Trophoblast cell (in vitro differentiated cells and primary cell): ENCODE results near the gene PRKCH.

Experiments
- DNase-seq, 2 donors: peaks; one replicate each; pipeline ENCODE4 v3.0.0-alpha.2; 2016
- H2AFZ ChIP-seq: 2 replicates; pipeline ENCODE4 v1.6.1; 2013; ENCODE audit warnings: low read length, moderate library complexity, mild to moderate bottlenecking; ENCODE audit not compliant: insufficient read depth, poor library complexity
- H2AK5ac ChIP-seq: 2 replicates; pipeline ENCODE4 v1.6.1; 2013; ENCODE audit warnings: mild to moderate bottlenecking, low read length
- H2BK120ac ChIP-seq: 2 replicates; pipeline ENCODE4 v1.6.1; 2013; ENCODE audit warnings: low read length, mild to moderate bottlenecking, moderate library complexity; ENCODE audit not compliant: insufficient read depth, poor library complexity
- H2BK12ac ChIP-seq: 2 replicates; pipeline ENCODE4 v1.6.1; 2013; ENCODE audit warnings: mild to moderate bottlenecking, low read length, moderate library complexity
- H2BK5ac ChIP-seq: 2 replicates; pipeline ENCODE4 v1.6.1; 2013; ENCODE audit warnings: low read length, low read depth, moderate library complexity, mild to moderate bottlenecking; ENCODE audit not compliant: poor library complexity
- H3K14ac ChIP-seq: 2 replicates; pipeline ENCODE4 v1.6.1; 2013; ENCODE audit warnings: mild to moderate bottlenecking, low read length
- H3K18ac ChIP-seq: 2 replicates; pipeline ENCODE4 v1.6.1; 2013; ENCODE audit warnings: mild to moderate bottlenecking, low read length
- H3K23ac ChIP-seq: 2 replicates; pipeline ENCODE4 v1.6.1; 2013; ENCODE audit warnings: low read length
- H3K27ac ChIP-seq: 2 replicates; pipeline ENCODE4 v1.5.1; 2013; ENCODE audit warnings: low read depth, mild to moderate bottlenecking, inconsistent platforms, low read length, moderate library complexity
- H3K27me3 ChIP-seq: 2 replicates; pipeline ENCODE4 v1.6.1; 2013; ENCODE audit warnings: inconsistent platforms, mild to moderate bottlenecking, low read length, moderate library complexity; ENCODE audit not compliant: insufficient read depth
- H3K36me3 ChIP-seq, 2 experiments: 1 replicate in 1 of 2; 2 replicates in 1 of 2; pipeline ENCODE4 v1.6.1; 2013; ENCODE audit warnings: low read length in 2 of 2, mild to moderate bottlenecking in 2 of 2, moderate library complexity in 1 of 2; ENCODE audit not compliant: insufficient read depth in 2 of 2, control insufficient read depth in 1 of 2
- H3K4ac ChIP-seq: 2 replicates; pipeline ENCODE4 v1.6.1; 2013; ENCODE audit warnings: low read depth, mild to moderate bottlenecking, low read length, moderate library complexity
- H3K4me1 ChIP-seq, 2 experiments: 1 replicate in 1 of 2; 2 replicates in 1 of 2; pipeline ENCODE4 v1.6.1; 2013; ENCODE audit warnings: low read length in 2 of 2, mild to moderate bottlenecking in 2 of 2, moderate library complexity in 1 of 2; ENCODE audit not compliant: insufficient read depth in 2 of 2, control insufficient read depth in 1 of 2
- H3K4me2 ChIP-seq: 2 replicates; pipeline ENCODE4 v1.6.1; 2013; ENCODE audit warnings: inconsistent platforms, mild to moderate bottlenecking, low read length, moderate library complexity
- H3K4me3 ChIP-seq: 2 replicates; pipeline ENCODE4 v1.5.1; 2013; ENCODE audit warnings: mild to moderate bottlenecking, low read depth, low read length, inconsistent platforms
- H3K79me1 ChIP-seq: one replicate; pipeline ENCODE4 v1.6.1; 2013; ENCODE audit warnings: low read length
- H3K79me2 ChIP-seq: 2 replicates; pipeline ENCODE4 v1.6.1; 2013; ENCODE audit warnings: low read length, mild to moderate bottlenecking; ENCODE audit not compliant: control insufficient read depth, insufficient read depth, poor library complexity
- H3K9ac ChIP-seq: 2 replicates; pipeline ENCODE4 v1.6.1; 2013; ENCODE audit warnings: mild to moderate bottlenecking, low read length
- H3K9me3 ChIP-seq: 2 replicates; pipeline ENCODE4 v1.6.1; 2013; ENCODE audit warnings: low read depth, mild to moderate bottlenecking, control low read depth, inconsistent platforms, low read length; ENCODE audit not compliant: insufficient read depth
- H4K12ac ChIP-seq: 2 replicates; pipeline ENCODE4 v1.6.1; 2013; ENCODE audit warnings: low read depth, mild to moderate bottlenecking, low read length, moderate library complexity
- H4K8ac ChIP-seq: 2 replicates; pipeline ENCODE4 v1.6.1; 2013; ENCODE audit warnings: low read depth, mild to moderate bottlenecking, low read length, moderate library complexity
- H4K91ac ChIP-seq: one replicate; pipeline ENCODE4 v1.6.1; 2013; ENCODE audit warnings: low read depth, mild to moderate bottlenecking, low read length, moderate library complexity
- WGBS: extraction: QIAGEN DNeasy Blood & Tissue Kit; methylation state at CpG from one replicate; pipeline ENCODE4 v1.1.7; 2013; ENCODE audit warnings: missing lambda C conversion rate; ENCODE audit not compliant: insufficient read length, insufficient coverage; ENCODE audit errors: extremely low coverage; 5-methylcytosine and 5-hydroxymethylcytosine counted together

PRKCH gene

GRCh38 chr14:61320806-61321384 lies 484 bp upstream of the PRKCH start:
- Histone ChIP-seq H3K79me1 (peaks cover 24% of the 10 kb centered on the region), H2BK5ac (peak overlapping the region; percentile 84), H3K27me3 (no peaks in the 10 kb centered on the region), H4K8ac (peak overlapping the region; percentile 83), H3K9ac (peak overlapping the region; percentile 0), H2AK5ac (peak overlapping the region; percentile 52), H3K4me3 (peak overlapping the region; percentile 80), H4K12ac (peak overlapping the region; percentile 28), H4K91ac (peak overlapping the region; percentile 85), H3K36me3 (no peaks in the 10 kb centered on the region), H3K9me3 (no peaks in the 10 kb centered on the region), H3K79me2 (peaks cover 21% of the 10 kb centered on the region), H3K23ac (no peak overlapping the region), H2BK12ac (peak overlapping the region; percentile 33), H2BK120ac (peak overlapping the region; percentile 61), H3K27ac (peak overlapping the region; percentile 73), H3K4me2 (peak overlapping the region; percentile 89), H3K4ac (peak overlapping the region; percentile 90), H3K18ac (peak overlapping the region; percentile 92), H3K4me1 (peaks cover 8 to 14% of the 10 kb centered on the region in 2 experiments), H3K14ac (peak overlapping the region; percentile 75), H2AFZ (peak overlapping the region; percentile 65)
- WGBS = no CpG with 5 or more reads among the region's 29 CpGs
- DNase-seq = peak; percentile 57 to 80

GRCh38 chr14:61322011-61322798 lies 826 bp downstream of the PRKCH start:
- peak overlapping the region; percentile 37 for H4K12ac ChIP-seq
- H3K14ac ChIP-seq = peak overlapping the region; percentile 97
- H3K23ac ChIP-seq = no peak overlapping the region
- peak overlapping the region; percentile 80 for H3K4me3 ChIP-seq
- no CpG with 5 or more reads among the region's 63 CpGs for WGBS
- peak overlapping the region; percentile 73 for H2BK12ac ChIP-seq
- H3K27ac ChIP-seq = peak overlapping the region; percentile 73
- H2BK5ac ChIP-seq = peak overlapping the region; percentile 84
- peaks cover 24% of the 10 kb centered on the region for H3K79me1 ChIP-seq
- peak overlapping the region; percentile 85 for H4K91ac ChIP-seq
- DNase-seq = peak; percentile 74 to 75
- peak overlapping the region; percentile 89 for H3K4me2 ChIP-seq
- no peaks in the 10 kb centered on the region for H3K9me3 ChIP-seq
- peaks cover 21% of the 10 kb centered on the region for H3K79me2 ChIP-seq
- H3K27me3 ChIP-seq = no peaks in the 10 kb centered on the region
- H3K36me3 ChIP-seq = no peaks in the 10 kb centered on the region
- peak overlapping the region; percentile 92 for H3K18ac ChIP-seq
- peak overlapping the region; percentile 67 for H3K9ac ChIP-seq
- peak overlapping the region; percentile 61 for H2BK120ac ChIP-seq
- peak overlapping the region; percentile 72 for H2AFZ ChIP-seq
- peaks cover 10 to 15% of the 10 kb centered on the region in 2 experiments for H3K4me1 ChIP-seq
- H4K8ac ChIP-seq = peak overlapping the region; percentile 83
- peak overlapping the region; percentile 98 for H2AK5ac ChIP-seq
- H3K4ac ChIP-seq = peak overlapping the region; percentile 90

GRCh38 chr14:61322799-61323290 lies 1.5 kb downstream of the PRKCH start:
- peak overlapping the region; percentile 98 for H2AK5ac ChIP-seq
- H2BK12ac ChIP-seq = no peak overlapping the region
- H3K4me3 ChIP-seq = peak overlapping the region; percentile 80
- H3K79me2 ChIP-seq = peaks cover 21% of the 10 kb centered on the region
- H3K23ac ChIP-seq = no peak overlapping the region
- H2BK120ac ChIP-seq = peak overlapping the region; percentile 61
- peak overlapping the region; percentile 83 for H4K8ac ChIP-seq
- H3K4me2 ChIP-seq = peak overlapping the region; percentile 89
- H3K9me3 ChIP-seq = no peaks in the 10 kb centered on the region
- H3K79me1 ChIP-seq = peaks cover 24% of the 10 kb centered on the region
- peak overlapping the region; percentile 72 for H2AFZ ChIP-seq
- H3K4me1 ChIP-seq = peaks cover 10 to 15% of the 10 kb centered on the region in 2 experiments
- H4K12ac ChIP-seq = no peak overlapping the region
- H3K18ac ChIP-seq = peak overlapping the region; percentile 92
- H3K4ac ChIP-seq = peak overlapping the region; percentile 90
- H2BK5ac ChIP-seq = peak overlapping the region; percentile 84
- no CpG with 5 or more reads among the region's 13 CpGs for WGBS
- H3K36me3 ChIP-seq = no peaks in the 10 kb centered on the region
- no peaks in the 10 kb centered on the region for H3K27me3 ChIP-seq
- DNase-seq = peak; percentile 63 to 81
- H3K14ac ChIP-seq = peak overlapping the region; percentile 97
- H3K9ac ChIP-seq = peak overlapping the region; percentile 38
- H3K27ac ChIP-seq = peak overlapping the region; percentile 73
- peak overlapping the region; percentile 85 for H4K91ac ChIP-seq

GRCh38 chr14:61323970-61324369 lies 2.6 kb downstream of the PRKCH start:
- Histone ChIP-seq H3K4ac (peak overlapping the region; percentile 91), H4K91ac (no peak overlapping the region), H4K8ac (no peak overlapping the region), H3K9me3 (no peaks in the 10 kb centered on the region), H3K36me3 (no peaks in the 10 kb centered on the region), H3K27ac (no peak overlapping the region), H2BK12ac (peak overlapping the region; percentile 45), H3K79me1 (peaks cover 24% of the 10 kb centered on the region), H3K4me3 (no peak overlapping the region), H2BK5ac (no peak overlapping the region), H3K23ac (no peak overlapping the region), H2BK120ac (no peak overlapping the region), H3K4me1 (peaks cover 10 to 15% of the 10 kb centered on the region in 2 experiments), H3K4me2 (peak overlapping the region; percentile 42), H3K9ac (no peak overlapping the region), H4K12ac (no peak overlapping the region), H3K79me2 (peaks cover 21% of the 10 kb centered on the region), H2AFZ (no peak overlapping the region), H2AK5ac (no peak overlapping the region), H3K27me3 (no peaks in the 10 kb centered on the region), H3K18ac (no peak overlapping the region), H3K14ac (no peak overlapping the region)
- no CpG with 5 or more reads among the region's 6 CpGs for WGBS
- no peak for DNase-seq
